Neuronal stem cell (in vitro differentiated cells): Measurements from ENCODE around the gene PAK3.

Experiments used
- DNase-seq: peaks from one replicate; pipeline ENCODE4 v3.0.0-alpha.2; 2013; ENCODE audit warnings: low spot score
- H2AFZ ChIP-seq: one replicate; pipeline ENCODE4 v1.6.1; 2013; ENCODE audit warnings: mild to moderate bottlenecking, low read length, inconsistent platforms
- H2AK5ac ChIP-seq: 2 replicates; pipeline ENCODE4 v1.6.1; 2013; ENCODE audit warnings: low read depth, mild to moderate bottlenecking, inconsistent platforms, low read length, moderate library complexity, mixed read lengths
- H2BK120ac ChIP-seq: 2 replicates; pipeline ENCODE4 v1.6.1; 2013; ENCODE audit warnings: low read depth, mild to moderate bottlenecking, inconsistent platforms, low read length, moderate library complexity, mixed read lengths
- H2BK12ac ChIP-seq: one replicate; pipeline ENCODE4 v1.6.1; 2013; ENCODE audit warnings: low read length, inconsistent platforms
- H2BK15ac ChIP-seq: 2 replicates; pipeline ENCODE4 v1.6.1; 2013; ENCODE audit warnings: mild to moderate bottlenecking, low read length, inconsistent platforms, mixed read lengths
- H2BK5ac ChIP-seq: one replicate; pipeline ENCODE4 v1.6.1; 2013; ENCODE audit warnings: inconsistent platforms, mild to moderate bottlenecking, low read length, moderate library complexity
- H3K14ac ChIP-seq: one replicate; pipeline ENCODE4 v1.6.1; 2013; ENCODE audit warnings: low read length, inconsistent platforms
- H3K18ac ChIP-seq: 2 replicates; pipeline ENCODE4 v1.6.1; 2013; ENCODE audit warnings: low read length, inconsistent platforms
- H3K23ac ChIP-seq: 2 replicates; pipeline ENCODE4 v1.6.1; 2013; ENCODE audit warnings: low read depth, mild to moderate bottlenecking, mixed read lengths, low read length, inconsistent platforms; ENCODE audit not compliant: poor library complexity
- H3K27ac ChIP-seq: replicated peaks from 3 replicates; pipeline ENCODE4 v1.5.1; 2013; ENCODE audit warnings: low read length, inconsistent platforms
- H3K27me3 ChIP-seq, 3 experiments: 2 replicates each; pipeline ENCODE4 v1.6.1; 2013; ENCODE audit warnings: low read length in 3 of 3, mild to moderate bottlenecking in 2 of 3, inconsistent platforms in 1 of 3, low read depth in 1 of 3, mixed read lengths in 1 of 3, moderate library complexity in 1 of 3; ENCODE audit not compliant: control insufficient read depth in 3 of 3, insufficient read depth in 3 of 3
- H3K36me3 ChIP-seq, 2 donors: replicated peaks in 1 of 2; 2 replicates each; pipeline ENCODE4 v1.6.1; 2013; ENCODE audit warnings: low read length in 2 of 2; ENCODE audit not compliant: control insufficient read depth in 2 of 2, insufficient read depth in 2 of 2
- H3K4ac ChIP-seq: 2 replicates; pipeline ENCODE4 v1.6.1; 2013; ENCODE audit warnings: inconsistent platforms, mild to moderate bottlenecking, low read length, moderate library complexity
- H3K4me1 ChIP-seq, 2 donors: 1 replicate in 1 of 2; 2 replicates in 1 of 2; pipeline ENCODE4 v1.6.1; 2013; ENCODE audit warnings: low read length in 2 of 2, low read depth in 1 of 2; ENCODE audit not compliant: control insufficient read depth in 2 of 2, insufficient read depth in 1 of 2
- H3K4me2 ChIP-seq: one replicate; pipeline ENCODE4 v1.6.1; 2013; ENCODE audit warnings: mild to moderate bottlenecking, low read length, inconsistent platforms; ENCODE audit not compliant: insufficient read depth, poor library complexity, severe bottlenecking
- H3K4me3 ChIP-seq, 2 donors: 2 replicates each; pipeline ENCODE4 v1.5.1; 2013; ENCODE audit warnings: low read length in 2 of 2, mild to moderate bottlenecking in 2 of 2, inconsistent platforms in 1 of 2, moderate library complexity in 1 of 2
- H3K79me1 ChIP-seq: one replicate; pipeline ENCODE4 v1.6.1; 2013; ENCODE audit warnings: low read depth, mild to moderate bottlenecking, inconsistent platforms, low read length, moderate library complexity
- H3K9ac ChIP-seq: one replicate; pipeline ENCODE4 v1.6.1; 2013; ENCODE audit warnings: mild to moderate bottlenecking, low read depth, low read length, inconsistent platforms; ENCODE audit not compliant: poor library complexity
- H3K9me3 ChIP-seq, 2 donors: replicated peaks in 1 of 2; 2 replicates each; pipeline versions ENCODE3 to v1.6.1; 2013; ENCODE audit warnings: low read length in 2 of 2, mild to moderate bottlenecking in 2 of 2, inconsistent platforms in 1 of 2, low read depth in 1 of 2, mixed read lengths in 1 of 2, moderate library complexity in 1 of 2; ENCODE audit not compliant: control insufficient read depth in 2 of 2, insufficient read depth in 1 of 2
- H4K8ac ChIP-seq: one replicate; pipeline ENCODE4 v1.6.1; 2013; ENCODE audit warnings: low read depth, mild to moderate bottlenecking, inconsistent platforms, low read length, moderate library complexity
- H4K91ac ChIP-seq: one replicate; pipeline ENCODE4 v1.6.1; 2013; ENCODE audit warnings: low read length, low read depth, mild to moderate bottlenecking, inconsistent platforms; ENCODE audit not compliant: poor library complexity
- WGBS, 2 donors: extraction: QIAGEN DNeasy Blood & Tissue Kit; methylation state at CpG; one replicate each; pipeline ENCODE4 v1.1.7; 2013; ENCODE audit warnings: missing lambda C conversion rate in 2 of 2, mixed read lengths in 1 of 2; ENCODE audit not compliant: insufficient read length in 2 of 2, insufficient replicate concordance in 1 of 2; ENCODE audit errors: extremely low coverage in 2 of 2; 5-methylcytosine and 5-hydroxymethylcytosine counted together

PAK3 gene

GRCh38 chrX:111103246-111103645, 7.3 kb downstream of the PAK3 start:
- H3K4me2 ChIP-seq = no peak overlapping the region
- WGBS, 2 donors = no CpG with 5 or more reads among the region's 6 CpGs

GRCh38 chrX:111110098-111110775, 14.2 kb downstream of the PAK3 start:
- H3K14ac ChIP-seq = no peak overlapping the region
- no peak overlapping the region for H3K9ac ChIP-seq
- no peaks in the 10 kb centered on the region for H3K9me3 ChIP-seq
- WGBS, 2 donors = no CpG with 5 or more reads among the region's 6 CpGs
- H2BK15ac ChIP-seq = no peak overlapping the region
- H3K4me1 ChIP-seq = no peaks in the 10 kb centered on the region
- no peak overlapping the region for H2BK12ac ChIP-seq
- H3K4ac ChIP-seq = no peak overlapping the region
- no peak overlapping the region for H2AK5ac ChIP-seq
- H2BK120ac ChIP-seq = no peak overlapping the region
- no peak overlapping the region for H2AFZ ChIP-seq
- no peaks in the 10 kb centered on the region for H3K79me1 ChIP-seq
- DNase-seq = no peak
- H3K4me2 ChIP-seq = no peak overlapping the region
- no peak overlapping the region for H3K23ac ChIP-seq
- H3K27me3 ChIP-seq = no peaks in the 10 kb centered on the region
- no peak overlapping the region for H3K27ac ChIP-seq
- H4K91ac ChIP-seq = no peak overlapping the region
- H3K36me3 ChIP-seq = peaks cover 0 to 7% of the 10 kb centered on the region in 2 donors
- H3K4me3 ChIP-seq = no peak overlapping the region
- no peak overlapping the region for H4K8ac ChIP-seq
- H3K18ac ChIP-seq = no peak overlapping the region
- no peak overlapping the region for H2BK5ac ChIP-seq

More at GRCh38 chrX:111103246-111103645, 7.3 kb downstream of the PAK3 start:
- Histone ChIP-seq H2BK15ac (no peak overlapping the region), H3K18ac (no peak overlapping the region), H3K27ac (no peak overlapping the region), H3K4me1 (peaks cover 0 to 7% of the 10 kb centered on the region in 2 donors), H3K4ac (no peak overlapping the region), H4K91ac (no peak overlapping the region), H3K27me3 (peaks cover 0 to 4% (median 0%) of the 10 kb centered on the region in 3 experiments), H3K79me1 (no peaks in the 10 kb centered on the region), H2AFZ (no peak overlapping the region), H3K4me3 (no peak overlapping the region), H2AK5ac (no peak overlapping the region), H2BK5ac (no peak overlapping the region), H3K36me3 (peaks cover 0 to 7% of the 10 kb centered on the region in 2 donors), H3K9me3 (no peaks in the 10 kb centered on the region), H3K9ac (no peak overlapping the region), H3K14ac (no peak overlapping the region), H4K8ac (no peak overlapping the region), H3K23ac (no peak overlapping the region), H2BK12ac (no peak overlapping the region), H2BK120ac (no peak overlapping the region)
- no peak for DNase-seq

- H3K9me3 ChIP-seq = no peaks in the 10 kb centered on the region
- H3K14ac ChIP-seq = no peak overlapping the region
- no peak overlapping the region for H4K8ac ChIP-seq
- no peak overlapping the region for H2BK5ac ChIP-seq
- H3K4me1 ChIP-seq = no peaks in the 10 kb centered on the region
- H2BK15ac ChIP-seq = no peak overlapping the region
- H2BK120ac ChIP-seq = no peak overlapping the region
- no peak for DNase-seq
- H2AK5ac ChIP-seq = no peak overlapping the region
- no peak overlapping the region for H2BK12ac ChIP-seq
- no peak overlapping the region for H3K27ac ChIP-seq
- no peak overlapping the region for H4K91ac ChIP-seq
- H3K27me3 ChIP-seq = peaks cover 0 to 3% (median 0%) of the 10 kb centered on the region in 3 experiments
- H3K9ac ChIP-seq = no peak overlapping the region
- WGBS, 2 donors = no CpG with 5 or more reads among the region's 1 CpG
- H3K4me2 ChIP-seq = no peak overlapping the region
- no peaks in the 10 kb centered on the region for H3K36me3 ChIP-seq
- no peak overlapping the region for H3K23ac ChIP-seq
- H3K4me3 ChIP-seq = no peak overlapping the region
- no peak overlapping the region for H2AFZ ChIP-seq
- H3K4ac ChIP-seq = no peak overlapping the region
- H3K79me1 ChIP-seq = no peaks in the 10 kb centered on the region
- H3K18ac ChIP-seq = no peak overlapping the region
Observed at GRCh38 chrX:111114806-111115205, 18.8 kb downstream of the PAK3 start.

DNA sequence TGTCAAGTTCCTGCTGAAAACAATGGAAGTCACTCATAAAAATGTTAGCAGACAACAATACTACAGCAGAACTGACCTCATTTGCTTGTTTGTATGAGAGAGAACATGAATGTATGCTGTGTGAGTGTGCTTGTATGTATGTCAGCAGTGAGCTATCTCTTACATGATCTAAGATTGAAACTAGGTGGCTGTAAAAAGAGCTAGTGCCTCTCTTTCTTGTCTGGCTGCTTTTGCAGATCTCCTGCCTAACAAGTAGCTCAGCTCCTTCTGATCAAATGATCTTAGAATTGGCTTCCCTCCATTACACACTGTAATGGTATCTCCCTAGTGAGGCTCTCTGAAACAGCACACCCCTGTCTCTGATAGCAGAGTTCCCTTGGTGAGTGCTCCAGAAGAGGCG, 20.7 kb downstream of the PAK3 start:
- no peak overlapping the region for H3K18ac ChIP-seq
- no peak overlapping the region for H2BK120ac ChIP-seq
- no peak overlapping the region for H2AFZ ChIP-seq
- H3K36me3 ChIP-seq = no peaks in the 10 kb centered on the region
- no peaks in the 10 kb centered on the region for H3K4me1 ChIP-seq
- no peak overlapping the region for H3K27ac ChIP-seq
- no peak overlapping the region for H2BK15ac ChIP-seq
- H2BK5ac ChIP-seq = no peak overlapping the region
- no peak overlapping the region for H3K4ac ChIP-seq
- H4K91ac ChIP-seq = no peak overlapping the region
- H4K8ac ChIP-seq = no peak overlapping the region
- no peak overlapping the region for H2BK12ac ChIP-seq
- H3K14ac ChIP-seq = no peak overlapping the region
- H2AK5ac ChIP-seq = no peak overlapping the region
- H3K27me3 ChIP-seq = peaks cover 0 to 3% (median 0%) of the 10 kb centered on the region in 3 experiments
- no peak for DNase-seq
- no peak overlapping the region for H3K23ac ChIP-seq
- H3K4me2 ChIP-seq = no peak overlapping the region
- WGBS, 2 donors = no CpG with 5 or more reads among the region's 1 CpG
- H3K79me1 ChIP-seq = no peaks in the 10 kb centered on the region
- no peak overlapping the region for H3K4me3 ChIP-seq
- no peak overlapping the region for H3K9ac ChIP-seq
- no peaks in the 10 kb centered on the region for H3K9me3 ChIP-seq
